Head of caudate nucleus (tissue), 42 donors: ENCODE measurements around the gene SCN1A.

Experiments
- DNase-seq, 42 donors: peaks; one replicate each; pipeline versions ENCODE4 v3.0.0 to v3.0.0-alpha.2; 2020 to 2021; ENCODE audit warnings: mixed read lengths in 7 of 42
- intact Hi-C: fragments of 100-400 bp; cut with DNase I; formaldehyde crosslinking; loops from one replicate; pipeline ENCODE4 v1.15.0; 2022

SCN1A gene

DNA sequence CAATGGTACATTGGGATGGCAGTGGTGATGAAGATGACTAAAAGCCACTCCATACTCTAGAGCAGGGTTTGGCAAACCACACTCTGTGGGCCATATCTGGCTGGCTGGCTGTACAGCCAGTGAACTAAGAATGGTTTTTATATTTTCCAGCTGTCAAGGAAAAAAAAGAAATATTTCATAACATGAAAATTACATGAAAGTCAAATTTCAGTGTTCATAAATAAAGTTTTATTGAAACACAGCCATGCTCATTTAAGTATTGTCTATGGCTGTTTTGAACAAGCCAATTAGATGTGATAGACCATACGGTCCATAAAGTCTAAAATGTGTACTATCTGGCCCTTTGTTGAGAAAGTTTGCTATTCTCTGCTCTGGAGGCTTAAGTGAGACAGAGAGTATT lies 175.7 kb downstream of the SCN1A start:
- intact Hi-C loops: loop anchor here (5.0 to 10.0 kb wide), 2 partner anchors 65 to 173 kb away; partner anchors contain the start of gene SCN1A
- DNase-seq: no peak

DNA sequence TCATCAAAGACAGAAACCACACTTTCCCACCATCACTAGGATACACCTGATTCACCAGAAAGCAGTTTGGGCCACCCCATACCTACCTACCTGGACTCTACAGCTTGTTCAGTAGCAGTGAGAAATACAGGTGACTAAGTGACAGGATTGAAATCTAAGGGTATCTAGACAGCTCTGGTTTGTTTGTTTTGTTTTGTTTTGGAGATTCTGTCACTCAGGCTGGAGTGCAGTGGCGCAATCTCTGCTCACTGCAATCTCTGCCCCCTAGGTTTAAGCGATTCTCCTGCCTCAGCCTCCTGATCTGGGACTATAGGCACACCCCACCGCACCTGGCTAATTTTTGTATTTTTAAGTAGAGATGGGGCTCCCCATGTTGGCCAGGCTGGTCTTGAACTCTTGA lies 177.4 kb downstream of the SCN1A start:
- intact Hi-C loops: loop anchor here (5.0 to 10.0 kb wide), 2 partner anchors 63 to 174 kb away; partner anchors contain the start of gene SCN1A
- no peak for DNase-seq

DNA sequence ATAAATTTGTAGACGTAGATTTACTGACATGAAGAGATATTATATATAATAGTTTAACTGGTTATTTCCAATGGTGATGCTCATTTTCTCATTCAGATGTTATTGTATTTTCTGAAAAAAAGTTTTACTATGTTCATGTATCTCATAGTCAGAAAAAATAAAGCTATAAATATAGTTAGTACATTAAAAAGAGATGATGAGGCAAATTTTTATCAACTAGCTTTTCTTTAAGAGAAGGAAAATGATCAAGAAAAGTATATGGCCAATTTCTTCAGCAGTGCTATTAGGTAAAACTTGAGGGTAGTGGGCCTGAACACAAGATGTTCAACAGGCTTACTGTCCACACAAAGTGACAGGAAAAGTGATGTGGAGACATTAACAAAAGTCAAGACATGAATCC lies 186.0 kb downstream of the SCN1A start:
- DNase-seq: no peak
- intact Hi-C loops: no loop called here

DNA sequence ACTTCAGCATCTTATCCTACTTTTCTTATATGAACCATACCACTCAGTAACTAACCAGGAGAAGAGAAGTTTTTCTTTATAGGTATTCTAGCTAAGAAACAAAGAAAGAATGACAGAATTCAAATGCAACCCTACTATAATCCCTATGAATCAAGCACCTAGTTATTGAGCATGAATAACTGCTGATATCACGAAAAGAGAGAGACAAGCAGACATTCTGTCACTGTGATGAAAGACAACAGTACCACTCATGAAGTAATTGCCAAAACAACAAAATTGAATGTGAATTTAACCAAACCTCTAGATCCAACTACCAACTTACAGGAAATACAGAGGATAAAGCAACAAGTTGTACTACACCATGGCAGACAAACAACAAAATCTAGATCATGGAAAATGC lies 189.6 kb downstream of the SCN1A start:
- no peak for DNase-seq
- intact Hi-C loops: no loop called here
